HuH-7 (cell line): ENCODE data around the gene YDJC.
A peak's percentile ranks its signal among the peaks of the same experiment; 100 is the strongest.
"Not testable (repeated sequence)": the region's sequence is repeated elsewhere in the genome, so short reads cannot be mapped to it uniquely, and the experiment has no call there.

ENCODE experiments used
- DNase-seq: peaks from one replicate; pipeline ENCODE4 v3.0.0; 2011; ENCODE audit warnings: low spot score

Gene YDJC

GRCh38 chr22:21631025-21631424, 1.2 kb upstream of the YDJC start:
- no peak for DNase-seq

- DNase-seq: no peak
Observed at GRCh38 chr22:21628386-21629254, 1.2 kb downstream of the YDJC start.

GRCh38 chr22:21626735-21627469, 2.9 kb downstream of the YDJC start:
- no peak for DNase-seq

- DNase-seq: no peak
Observed at GRCh38 chr22:21626073-21626734, 3.6 kb downstream of the YDJC start.

GRCh38 chr22:21624880-21625791, 4.7 kb downstream of the YDJC start:
- DNase-seq: no peak

GRCh38 chr22:21624120-21624879, 5.5 kb downstream of the YDJC start:
- peak; percentile 44 for DNase-seq

GRCh38 chr22:21623648-21623970, 6.2 kb downstream of the YDJC start:
- DNase-seq: no peak

- DNase-seq: no peak
Observed at GRCh38 chr22:21622919-21623647, 6.7 kb downstream of the YDJC start.

- no peak for DNase-seq
Observed at GRCh38 chr22:21622011-21622918, 7.6 kb downstream of the YDJC start.

- DNase-seq: no peak
Observed at GRCh38 chr22:21621025-21621424, 8.8 kb downstream of the YDJC start.

GRCh38 chr22:21617337-21617736, 12.5 kb downstream of the YDJC start:
- DNase-seq: not testable (repeated sequence)

GRCh38 chr22:21615731-21616130, 14.1 kb downstream of the YDJC start:
- no peak for DNase-seq

GRCh38 chr22:21613553-21614233, 16.1 kb downstream of the YDJC start:
- DNase-seq: no peak

GRCh38 chr22:21612858-21613257, 17.0 kb downstream of the YDJC start:
- DNase-seq: no peak

GRCh38 chr22:21611210-21611977, 18.4 kb downstream of the YDJC start:
- DNase-seq: no peak

GRCh38 chr22:21609556-21610157, 20.2 kb downstream of the YDJC start:
- DNase-seq: not testable (repeated sequence)

- DNase-seq: no peak
Observed at GRCh38 chr22:21606775-21607174, 23.0 kb downstream of the YDJC start.
